Kidney (tissue), 14 donors: ENCODE results near the gene TENM4. TPM values are rescaled to one million over a fixed set of nuclear protein-coding genes. Genes with fewer than 3 reads are reported as not detected.

Source experiments
- DNase-seq, 5 donors: peaks; one replicate each; pipeline ENCODE4 v3.0.0-alpha.2; 2013 to 2020
- FAIRE-seq: peaks from 2 replicates; lab custom pipeline; 2012; peaks lifted over from hg19 to GRCh38; lab: Jason Lieb, UNC
- H3K27ac ChIP-seq, 2 donors: one replicate each; pipeline ENCODE4 v1.7.0; 2013; ENCODE audit warnings: low read depth in 2 of 2, low read length in 2 of 2, inconsistent platforms in 1 of 2
- H3K27me3 ChIP-seq: one replicate; pipeline ENCODE4 v1.7.1; 2013; ENCODE audit warnings: low read length, inconsistent platforms; ENCODE audit not compliant: control insufficient read depth, insufficient read depth
- H3K36me3 ChIP-seq, 3 donors: one replicate each; pipeline versions ENCODE4 v1.7.0 to v1.7.1; 2013; ENCODE audit warnings: low read length in 3 of 3, control low read depth in 1 of 3, inconsistent platforms in 1 of 3; ENCODE audit not compliant: insufficient read depth in 3 of 3, control insufficient read depth in 2 of 3
- H3K4me1 ChIP-seq, 3 donors: one replicate each; pipeline versions ENCODE4 v1.7.0 to v1.7.1; 2013; ENCODE audit warnings: low read length in 3 of 3, inconsistent platforms in 1 of 3, low read depth in 1 of 3; ENCODE audit not compliant: control insufficient read depth in 2 of 3, insufficient read depth in 2 of 3
- H3K4me3 ChIP-seq, 3 donors: one replicate each; pipeline versions ENCODE4 v1.7.0 to v1.8.1; 2013; ENCODE audit warnings: low read length in 3 of 3, control low read depth in 1 of 3, inconsistent platforms in 1 of 3
- H3K9ac ChIP-seq, 3 donors: one replicate each; pipeline versions ENCODE4 v1.7.0 to v1.7.1; 2013; ENCODE audit warnings: low read length in 3 of 3, control low read depth in 1 of 3, inconsistent platforms in 1 of 3
- H3K9me3 ChIP-seq, 3 donors: one replicate each; pipeline versions ENCODE4 v1.7.0 to v1.7.1; 2013; ENCODE audit warnings: low read length in 3 of 3, control low read depth in 1 of 3, inconsistent platforms in 1 of 3; ENCODE audit not compliant: control insufficient read depth in 2 of 3, insufficient read depth in 1 of 3
- CTCF ChIP-seq: IDR thresholded peaks from 3 replicates; pipeline ENCODE4 v1.5.1; 2012; ENCODE audit warnings: mild to moderate bottlenecking, moderate library complexity, borderline replicate concordance; ENCODE audit not compliant: insufficient read depth; ENCODE audit errors: extremely low read depth
- intact Hi-C: fragments of 100-400 bp; cut with DNase I; formaldehyde crosslinking; loops from one replicate; pipeline ENCODE4 v1.11.1; 2022
- polyA plus RNA-seq: library from polyadenylated mRNA; stranded (reverse); fragments of 350-450 nt; fragmentation: Illumina TruSeq; extraction: RNeasy Lipid Tissue Mini Kit (QIAGEN cat#74804); gene quantifications from one replicate; pipeline ENCODE4 v1.2.3, GENCODE V29; 2014; ENCODE audit warnings: low read depth, low replicate concordance; ENCODE audit not compliant: insufficient read depth
- total RNA-seq: library from RNA; stranded (reverse); fragmentation: NEBNext Ultra II Directional; extraction: Animal tissue kit (Norgen Biotek cat#: 25700); gene quantifications from one replicate; pipeline ENCODE4 v1.2.1, GENCODE V29; 2021
- donor health status: control.
- donor health status: control.
- donor health status: control.
- donor health status: control.
- donor health status: control.
- donor health status: DM: yes; HTN: yes; CAD: no.
- donor health status: Normal renal cell carcinoma (clear cell type).

TENM4 gene
- total and polyA plus RNA-seq, 2 donors from 2014 or later = 0.34 to 31.0 TPM

DNA sequence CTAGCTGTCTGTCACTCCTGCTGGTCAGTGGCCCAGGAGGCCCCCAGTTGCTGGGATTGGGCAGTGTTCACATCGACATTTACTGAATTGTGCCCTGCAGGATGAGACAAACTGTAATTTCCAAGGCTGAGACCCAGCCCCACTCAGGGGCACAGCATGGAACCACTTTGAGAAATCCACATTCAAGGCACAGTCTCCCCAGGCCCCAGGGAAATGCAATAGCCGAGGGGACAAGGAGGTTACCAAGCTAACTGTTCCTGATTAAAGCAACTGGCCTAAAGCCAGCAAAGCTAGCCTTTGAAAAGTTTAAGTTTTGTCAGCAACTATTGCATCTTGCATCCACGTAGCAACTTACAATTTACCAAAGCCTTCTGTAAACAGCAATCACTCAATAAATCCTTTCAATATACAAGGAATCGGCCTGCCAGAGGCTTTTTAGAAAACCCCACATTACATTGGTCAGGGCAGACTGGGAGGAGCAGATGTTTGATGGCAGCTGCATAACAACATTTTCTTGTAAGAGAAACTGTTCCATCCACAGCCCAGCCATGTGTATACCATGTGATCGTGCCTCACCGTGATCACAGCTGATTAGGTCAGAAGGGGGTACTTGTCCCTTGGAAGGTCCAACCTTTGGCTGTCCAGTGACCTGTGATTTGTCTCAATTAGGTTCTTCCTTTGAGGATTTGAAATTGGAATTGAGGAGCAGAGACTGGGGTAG is 103.9 kb downstream of the TENM4 start:
- no peak overlapping the region for H3K27ac ChIP-seq
- H3K9ac ChIP-seq = no peak overlapping the region
- FAIRE-seq (no peak), DNase-seq (no peak)
- TF ChIP-seq CTCF = no peak
- no peaks in the 10 kb centered on the region for H3K4me1 ChIP-seq
- H3K4me3 ChIP-seq = no peak overlapping the region
- H3K27me3 ChIP-seq = no peaks in the 10 kb centered on the region
- H3K9me3 ChIP-seq = no peaks in the 10 kb centered on the region
- intact Hi-C loops = no loop called here
- H3K36me3 ChIP-seq = no peaks in the 10 kb centered on the region

DNA sequence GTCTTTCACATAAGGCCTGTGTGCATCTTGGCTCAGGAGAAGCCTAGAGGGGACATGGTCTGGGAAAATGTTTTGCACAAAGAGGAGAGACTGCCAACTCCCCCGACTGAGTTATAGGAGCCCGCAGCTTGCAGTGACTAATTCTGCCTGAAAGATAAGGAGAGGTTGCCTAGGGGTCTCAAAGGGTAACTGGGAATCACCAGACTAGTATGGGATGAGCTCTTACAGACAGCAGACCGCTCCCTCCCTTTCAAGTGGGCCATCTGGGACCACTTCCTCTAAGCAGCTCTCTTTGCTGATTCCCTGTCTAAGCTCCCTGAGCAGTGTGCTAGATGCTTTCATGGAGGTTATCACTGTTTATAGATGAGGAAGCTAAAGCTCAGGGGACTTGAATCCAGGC is 105.1 kb downstream of the TENM4 start:
- no peak for TF ChIP-seq CTCF
- Histone ChIP-seq H3K9ac (no peak overlapping the region), H3K27ac (no peak overlapping the region), H3K27me3 (no peaks in the 10 kb centered on the region), H3K4me1 (no peaks in the 10 kb centered on the region), H3K36me3 (no peaks in the 10 kb centered on the region), H3K4me3 (no peak overlapping the region), H3K9me3 (no peaks in the 10 kb centered on the region)
- FAIRE-seq (no peak), DNase-seq (no peak)
- intact Hi-C loops = no loop called here

DNA sequence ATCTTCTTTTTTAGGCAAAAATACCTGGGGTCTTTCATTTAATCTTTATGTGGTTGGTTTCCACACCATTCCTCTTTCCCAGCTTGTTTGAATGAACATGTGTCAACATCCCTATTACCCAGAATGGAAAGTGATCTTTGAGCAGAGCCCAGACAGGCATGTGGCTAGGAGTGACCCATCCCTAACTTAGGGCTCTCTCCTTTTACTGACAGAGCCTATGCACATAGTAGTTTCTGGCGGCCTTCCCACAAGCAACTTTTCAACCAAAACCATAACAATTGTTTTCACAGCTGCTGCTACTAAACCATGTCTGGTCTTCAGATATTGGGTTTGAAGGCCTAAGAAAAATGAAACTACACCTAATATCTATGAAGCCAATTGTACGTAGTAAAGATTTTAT is 107.5 kb downstream of the TENM4 start:
- Histone ChIP-seq H3K27ac (no peak overlapping the region), H3K27me3 (no peaks in the 10 kb centered on the region), H3K9me3 (no peaks in the 10 kb centered on the region), H3K4me1 (no peaks in the 10 kb centered on the region), H3K4me3 (no peak overlapping the region), H3K36me3 (no peaks in the 10 kb centered on the region), H3K9ac (no peak overlapping the region)
- DNase-seq (no peak), FAIRE-seq (no peak)
- no peak for TF ChIP-seq CTCF
- intact Hi-C loops = no loop called here

GRCh38 chr11:79332017-79332416 is 108.8 kb downstream of the TENM4 start:
- TF ChIP-seq CTCF = no peak
- no peak for FAIRE-seq
- Histone ChIP-seq H3K4me3 (no peak overlapping the region), H3K9ac (no peak overlapping the region), H3K27me3 (no peaks in the 10 kb centered on the region), H3K9me3 (no peaks in the 10 kb centered on the region), H3K36me3 (no peaks in the 10 kb centered on the region), H3K27ac (no peak overlapping the region), H3K4me1 (no peaks in the 10 kb centered on the region)
- intact Hi-C loops = no loop called here
- DNase-seq = no peak
